HCT116 (cell line): ENCODE measurements around the gene KRT77. TPM values are rescaled to one million over a fixed set of nuclear protein-coding genes. Genes with fewer than 3 reads are reported as not detected.

Source experiments
- ATAC-seq: fragments of 200-7000 bp; cut with Tn5 transposase; 2 replicates; pipeline ENCODE4 v1.9.1; 2020; ENCODE audit warnings: mild to moderate bottlenecking, moderate library complexity
- BruUV-seq: library from RNA; stranded (reverse); fragments of 400-500 nt; replicated peaks from 2 replicates; lab custom pipeline; 2021; lab: Mats Ljungman, UMichigan
- CTCF ChIA-PET: fragments of 300-600 bp; sonication (Branson Sonifier 250); formaldehyde crosslinking; loops from one replicate; lab custom pipeline; 2021; ENCODE audit warnings: antibody characterized with exemption; lab: Charles Lee
- POLR2A ChIA-PET: fragments of 300-600, 350-600 bp; sonication (Branson Sonifier 250); formaldehyde crosslinking; loops from one replicate; lab custom pipeline; 2021; ENCODE audit warnings: antibody characterized with exemption; lab: Charles Lee
- RAD21 ChIA-PET, 2 experiments: fragments of 300-600 bp; sonication (Branson Sonifier 250); formaldehyde crosslinking; loops; one replicate each; lab custom pipeline; 2023; ENCODE audit warnings: low total read pairs in 2 of 2; ENCODE audit not compliant: uncharacterized antibody in 2 of 2, unreplicated experiment in 2 of 2, low non-redundant PET in 1 of 2; lab: Charles Lee
- DNase-seq: peaks from one replicate; pipeline ENCODE4 v3.0.0-alpha.2; 2010; ENCODE audit warnings: low read depth, low spot score
- H2AFZ ChIP-seq: fragments of 200-600 bp; shearing (Covaris generic), sonication (generic); 2 replicates; pipeline ENCODE4 v1.6.1; 2017; ENCODE audit warnings: low read depth, mixed run types, mixed read lengths, antibody characterized with exemption, low read length; ENCODE audit not compliant: poor library complexity, severe bottlenecking
- H3K27ac ChIP-seq: 2 replicates; pipeline ENCODE4 v1.5.1; 2012; ENCODE audit warnings: low read depth, low read length
- H3K27me3 ChIP-seq: fragments of 200-600 bp; sonication (generic); 2 replicates; pipeline ENCODE4 v1.6.1; 2016; ENCODE audit warnings: mixed run types, low read length, mixed read lengths; ENCODE audit not compliant: insufficient read depth
- H3K36me3 ChIP-seq, 2 experiments: fragments of 200-500 bp in 1 of 2; fragments of 200-600 bp in 1 of 2; sonication (Bioruptor generic) in 1 of 2; sonication (generic) in 1 of 2; 2 replicates each; pipeline versions ENCODE4 v1.5.1 to v1.6.1; 2014 to 2016; ENCODE audit warnings: low read length in 2 of 2, inconsistent platforms in 1 of 2, mixed read lengths in 1 of 2, mixed run types in 1 of 2; ENCODE audit not compliant: insufficient read depth in 2 of 2, control insufficient read depth in 1 of 2
- H3K4me1 ChIP-seq, 2 experiments: fragments of 200-600 bp in 1 of 2; sonication (generic) in 1 of 2; 2 replicates each; pipeline versions ENCODE4 v1.5.1 to v1.6.1; 2012 to 2017; ENCODE audit warnings: low read length in 2 of 2, inconsistent platforms in 1 of 2, mild to moderate bottlenecking in 1 of 2, mixed read lengths in 1 of 2, mixed run types in 1 of 2, moderate library complexity in 1 of 2; ENCODE audit not compliant: insufficient read depth in 2 of 2, control insufficient read depth in 1 of 2
- H3K4me2 ChIP-seq: fragments of 200-600 bp; sonication (generic); 2 replicates; pipeline ENCODE4 v1.6.1; 2017; ENCODE audit warnings: mixed run types, low read length, mixed read lengths
- H3K4me3 ChIP-seq, 2 experiments: fragments of 200-600 bp in 1 of 2; sonication (generic) in 1 of 2; replicated peaks in 1 of 2; 2 replicates each; pipeline ENCODE4 v1.5.1; 2011 to 2016; ENCODE audit warnings: low read length in 2 of 2, control low read depth in 1 of 2, low read depth in 1 of 2, mild to moderate bottlenecking in 1 of 2, mixed read lengths in 1 of 2, mixed run types in 1 of 2
- H3K79me2 ChIP-seq: fragments of 200-600 bp; sonication (generic); 2 replicates; pipeline ENCODE4 v1.6.1; 2017; ENCODE audit warnings: mild to moderate bottlenecking, mixed run types, low read length, moderate library complexity, mixed read lengths; ENCODE audit not compliant: insufficient read depth
- H3K9ac ChIP-seq: fragments of 200-600 bp; sonication (generic); 2 replicates; pipeline ENCODE4 v1.6.1; 2016; ENCODE audit warnings: low read length, mixed read lengths
- H3K9me2 ChIP-seq: fragments of 200-600 bp; sonication (generic), shearing (Covaris generic); 2 replicates; pipeline ENCODE4 v1.6.1; 2017; ENCODE audit warnings: mixed run types, mild to moderate bottlenecking, moderate library complexity; ENCODE audit not compliant: insufficient read depth
- H3K9me3 ChIP-seq, 2 experiments: fragments of 200-500 bp in 1 of 2; fragments of 200-600 bp in 1 of 2; sonication (Bioruptor generic) in 1 of 2; sonication (generic) in 1 of 2; 2 replicates each; pipeline ENCODE4 v1.6.1; 2014 to 2017; ENCODE audit warnings: low read length in 2 of 2, mixed read lengths in 2 of 2, inconsistent platforms in 1 of 2, low read depth in 1 of 2, mild to moderate bottlenecking in 1 of 2, mixed run types in 1 of 2, moderate library complexity in 1 of 2; ENCODE audit not compliant: control insufficient read depth in 1 of 2, insufficient read depth in 1 of 2
- H4K20me1 ChIP-seq: fragments of 200-600 bp; sonication (generic), shearing (Covaris generic); 2 replicates; pipeline ENCODE4 v1.6.1; 2017; ENCODE audit warnings: mixed run types, mild to moderate bottlenecking, moderate library complexity; ENCODE audit not compliant: insufficient read depth
- CEBPB ChIP-seq: IDR thresholded peaks from 2 replicates; pipeline ENCODE4 v1.6.1; 2012; ENCODE audit warnings: low read depth
- ELF1 ChIP-seq: IDR thresholded peaks from 2 replicates; pipeline ENCODE4 v1.6.1; 2012; ENCODE audit warnings: low read depth, borderline replicate concordance
- EZH2 ChIP-seq: fragments of 200-600 bp; sonication (generic); IDR thresholded peaks from 2 replicates; pipeline ENCODE4 v1.6.1; 2017; ENCODE audit warnings: antibody characterized with exemption, mixed run types
- FOSL1 ChIP-seq: IDR thresholded peaks from 2 replicates; pipeline ENCODE4 v1.6.1; 2012; ENCODE audit warnings: low read depth
- POLR2AphosphoS5 ChIP-seq: IDR thresholded peaks from 2 replicates; pipeline ENCODE4 v1.6.1; 2011; ENCODE audit warnings: mild to moderate bottlenecking, low read depth, low read length, moderate library complexity
- SP1 ChIP-seq: IDR thresholded peaks from 2 replicates; pipeline ENCODE4 v1.6.1; 2012; ENCODE audit warnings: low read depth
- ZFX ChIP-seq: fragments of 450-650 bp; IDR thresholded peaks from 2 replicates; pipeline ENCODE4 v1.6.1; 2017
- intact Hi-C: fragments of 100-400 bp; cut with micrococcal nuclease; formaldehyde crosslinking; loops from 2 replicates; pipeline ENCODE4 v1.10.0; 2022
- total RNA-seq: library from RNA; stranded (reverse); gene quantifications from one replicate; pipeline ENCODE4 v1.2.1, GENCODE V29; 2021; ENCODE audit not compliant: unreplicated experiment
- TF ChIP-seq, protein P1 (sequence below): IDR thresholded peaks from 2 replicates; pipeline ENCODE4 v1.6.1; 2012
- TF ChIP-seq, protein P2 (sequence below): IDR thresholded peaks from 2 replicates; pipeline ENCODE4 v1.6.1; 2012
- TF ChIP-seq, protein P3 (sequence below): IDR thresholded peaks from 2 replicates; pipeline ENCODE4 v1.6.1; 2012; ENCODE audit warnings: low read depth

KRT77 gene
- total RNA-seq, 1 experiment from 2014 or later, result not detected

DNA sequence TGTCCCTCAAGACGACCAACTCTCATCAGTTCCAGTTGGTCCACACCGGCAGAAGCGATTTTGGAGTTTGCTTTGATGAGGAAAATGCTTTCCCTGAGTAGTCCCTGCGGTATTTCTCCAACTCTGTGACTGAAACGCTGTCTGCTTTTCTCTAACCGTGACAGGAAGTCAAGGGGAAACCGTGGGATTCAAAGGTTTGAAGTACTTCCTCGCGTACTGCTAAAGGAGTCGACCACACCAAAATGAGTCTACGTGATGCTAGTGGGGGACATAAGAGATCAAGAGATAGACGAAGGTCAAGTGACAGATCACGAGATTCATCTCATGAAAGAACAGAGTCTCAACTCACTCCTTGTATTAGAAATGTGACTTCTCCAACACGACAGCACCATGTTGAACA is 45.3 kb upstream of the KRT77 start:
- Histone ChIP-seq H3K36me3 (no peaks in the 10 kb centered on the region), H3K4me2 (no peak overlapping the region), H2AFZ (no peak overlapping the region), H3K27ac (no peak overlapping the region), H4K20me1 (no peaks in the 10 kb centered on the region), H3K9ac (no peak overlapping the region), H3K4me3 (no peak overlapping the region), H3K9me2 (no peaks in the 10 kb centered on the region), H3K27me3 (peaks cover 80% of the 10 kb centered on the region), H3K4me1 (no peaks in the 10 kb centered on the region)
- RAD21 ChIA-PET, result no interaction called here
- POLR2A ChIA-PET, result no interaction called here
- DNase-seq (no peak), ATAC-seq (no peak)
- intact Hi-C loops, result no loop called here
- CTCF ChIA-PET, result no interaction called here
- no TSS peak for BruUV-seq
- TF ChIP-seq ELF1 (no peak), SP1 (no peak), ZFX (no peak), POLR2AphosphoS5 (no peak)
- TF ChIP-seq, protein P1, sequence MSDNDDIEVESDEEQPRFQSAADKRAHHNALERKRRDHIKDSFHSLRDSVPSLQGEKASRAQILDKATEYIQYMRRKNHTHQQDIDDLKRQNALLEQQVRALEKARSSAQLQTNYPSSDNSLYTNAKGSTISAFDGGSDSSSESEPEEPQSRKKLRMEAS, result no peak
- TF ChIP-seq, protein P2, sequence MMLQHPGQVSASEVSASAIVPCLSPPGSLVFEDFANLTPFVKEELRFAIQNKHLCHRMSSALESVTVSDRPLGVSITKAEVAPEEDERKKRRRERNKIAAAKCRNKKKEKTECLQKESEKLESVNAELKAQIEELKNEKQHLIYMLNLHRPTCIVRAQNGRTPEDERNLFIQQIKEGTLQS, result no peak
- TF ChIP-seq, all 23 proteins: peak for 0
- H3K9me3 ChIP-seq, result no peaks in the 10 kb centered on the region
- H3K79me2 ChIP-seq, result no peaks in the 10 kb centered on the region

DNA sequence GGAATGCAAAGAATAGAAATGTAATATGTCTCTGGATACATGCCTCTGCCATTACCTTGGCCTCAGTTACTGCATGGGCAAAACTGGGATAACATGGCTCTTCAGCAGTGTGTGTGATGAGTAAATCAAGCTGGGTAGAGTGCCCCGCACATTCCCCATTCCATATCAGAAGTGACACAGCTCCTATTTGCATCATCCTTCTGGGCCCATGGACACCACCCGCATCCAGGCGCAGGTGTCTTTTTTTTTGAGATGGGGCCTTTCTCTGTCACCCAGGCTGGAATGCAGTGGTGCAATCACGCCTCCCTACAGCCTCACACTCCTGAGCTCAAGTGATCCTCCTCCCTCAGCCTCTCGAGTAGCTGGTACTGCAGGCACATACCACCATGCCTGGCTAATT is 42.2 kb upstream of the KRT77 start:
- POLR2A ChIA-PET, result no interaction called here
- RAD21 ChIA-PET, result interaction anchor here in 1 of 2 experiments (0.6 kb wide), 1 partner anchor 38 kb away, joined by 3 read pairs; no protein-coding TSS in a partner anchor
- CTCF ChIA-PET, result interaction anchor here (1.2 kb wide), 1 partner anchor 30 kb away, joined by 5 read pairs; no protein-coding TSS in a partner anchor

More for the DNA sequence above, 42.2 kb upstream of the KRT77 start:
- Histone ChIP-seq H3K4me1 (no peaks in the 10 kb centered on the region), H3K4me2 (no peak overlapping the region), H3K9me2 (no peaks in the 10 kb centered on the region), H3K36me3 (no peaks in the 10 kb centered on the region), H2AFZ (no peak overlapping the region), H3K9me3 (no peaks in the 10 kb centered on the region), H3K27me3 (peaks cover 58% of the 10 kb centered on the region), H3K4me3 (no peak overlapping the region), H3K9ac (no peak overlapping the region), H4K20me1 (no peaks in the 10 kb centered on the region), H3K79me2 (no peaks in the 10 kb centered on the region), H3K27ac (no peak overlapping the region)
- intact Hi-C loops, result no loop called here
- DNase-seq (no peak), ATAC-seq (no peak)
- no TSS peak for BruUV-seq
- TF ChIP-seq EZH2, result no peak
- no peak for TF ChIP-seq POLR2AphosphoS5
- TF ChIP-seq ELF1, result no peak
- TF ChIP-seq FOSL1, result no peak
- TF ChIP-seq, protein P3, sequence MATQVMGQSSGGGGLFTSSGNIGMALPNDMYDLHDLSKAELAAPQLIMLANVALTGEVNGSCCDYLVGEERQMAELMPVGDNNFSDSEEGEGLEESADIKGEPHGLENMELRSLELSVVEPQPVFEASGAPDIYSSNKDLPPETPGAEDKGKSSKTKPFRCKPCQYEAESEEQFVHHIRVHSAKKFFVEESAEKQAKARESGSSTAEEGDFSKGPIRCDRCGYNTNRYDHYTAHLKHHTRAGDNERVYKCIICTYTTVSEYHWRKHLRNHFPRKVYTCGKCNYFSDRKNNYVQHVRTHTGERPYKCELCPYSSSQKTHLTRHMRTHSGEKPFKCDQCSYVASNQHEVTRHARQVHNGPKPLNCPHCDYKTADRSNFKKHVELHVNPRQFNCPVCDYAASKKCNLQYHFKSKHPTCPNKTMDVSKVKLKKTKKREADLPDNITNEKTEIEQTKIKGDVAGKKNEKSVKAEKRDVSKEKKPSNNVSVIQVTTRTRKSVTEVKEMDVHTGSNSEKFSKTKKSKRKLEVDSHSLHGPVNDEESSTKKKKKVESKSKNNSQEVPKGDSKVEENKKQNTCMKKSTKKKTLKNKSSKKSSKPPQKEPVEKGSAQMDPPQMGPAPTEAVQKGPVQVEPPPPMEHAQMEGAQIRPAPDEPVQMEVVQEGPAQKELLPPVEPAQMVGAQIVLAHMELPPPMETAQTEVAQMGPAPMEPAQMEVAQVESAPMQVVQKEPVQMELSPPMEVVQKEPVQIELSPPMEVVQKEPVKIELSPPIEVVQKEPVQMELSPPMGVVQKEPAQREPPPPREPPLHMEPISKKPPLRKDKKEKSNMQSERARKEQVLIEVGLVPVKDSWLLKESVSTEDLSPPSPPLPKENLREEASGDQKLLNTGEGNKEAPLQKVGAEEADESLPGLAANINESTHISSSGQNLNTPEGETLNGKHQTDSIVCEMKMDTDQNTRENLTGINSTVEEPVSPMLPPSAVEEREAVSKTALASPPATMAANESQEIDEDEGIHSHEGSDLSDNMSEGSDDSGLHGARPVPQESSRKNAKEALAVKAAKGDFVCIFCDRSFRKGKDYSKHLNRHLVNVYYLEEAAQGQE, result no peak
- no peak for TF ChIP-seq CEBPB
